GM12878 (cell line): ENCODE data around the gene TRIM63. TPM values are rescaled to one million over a fixed set of nuclear protein-coding genes. Genes with fewer than 3 reads are reported as not detected.

Experiments
- ATAC-seq: fragments of 200-7000 bp; cut with Tn5 transposase; 3 replicates; pipeline ENCODE4 v1.9.1; 2020; ENCODE audit warnings: mild to moderate bottlenecking, moderate library complexity
- BruUV-seq: library from RNA; stranded (reverse); fragments of 400-500 nt; replicated peaks from 2 replicates; lab custom pipeline; 2021; lab: Mats Ljungman, UMichigan
- CTCF ChIA-PET: fragments of 300-600 bp; sonication (Branson Sonifier 250); formaldehyde crosslinking; extraction: SDS; loops from one replicate; lab custom pipeline; 2021; ENCODE audit warnings: inconsistent platforms; lab: Yijun Ruan, JAX
- POLR2A ChIA-PET: fragments of 350-600 bp; formaldehyde crosslinking; extraction: SDS; loops from one replicate; lab custom pipeline; 2021; ENCODE audit warnings: inconsistent platforms; lab: Charles Lee
- RAD21 ChIA-PET: fragments of 300-600 bp; sonication (Branson Sonifier 250); formaldehyde crosslinking; loops from one replicate; lab custom pipeline; 2023; ENCODE audit warnings: antibody characterized with exemption; ENCODE audit not compliant: unreplicated experiment; lab: Charles Lee
- SMC1A ChIA-PET: fragments of 300-600 bp; sonication (Branson Sonifier 250); formaldehyde crosslinking; loops from one replicate; lab custom pipeline; 2023; ENCODE audit not compliant: unreplicated experiment, uncharacterized antibody; lab: Charles Lee
- DNase-seq: peaks from one replicate; pipeline ENCODE4 v3.0.0-alpha.2; 2011; ENCODE audit warnings: low read depth, low spot score
- FAIRE-seq: peaks from 3 replicates; lab custom pipeline; 2011; peaks lifted over from hg19 to GRCh38; lab: Jason Lieb, UNC
- H2AFZ ChIP-seq: 2 replicates; pipeline ENCODE4 v1.6.0; 2011; ENCODE audit warnings: low read depth, low read length, control low read depth; ENCODE audit not compliant: control insufficient read depth
- H3K27ac ChIP-seq: 2 replicates; pipeline ENCODE4 v1.5.1; 2011; ENCODE audit warnings: control low read depth; ENCODE audit not compliant: control insufficient read depth, insufficient read depth
- H3K27me3 ChIP-seq, 2 experiments: replicated peaks in 1 of 2; 2 replicates each; pipeline versions ENCODE4 v1.6.0 to v1.6.1; 2011; ENCODE audit warnings: low read length in 1 of 2; ENCODE audit not compliant: control insufficient read depth in 2 of 2, insufficient read depth in 2 of 2
- H3K36me3 ChIP-seq, 2 experiments: 2 replicates each; pipeline ENCODE4 v1.5.1; 2011; ENCODE audit warnings: low read length in 1 of 2; ENCODE audit not compliant: control insufficient read depth in 2 of 2, insufficient read depth in 2 of 2
- H3K4me1 ChIP-seq: 2 replicates; pipeline ENCODE4 v1.6.1; 2011; ENCODE audit warnings: mild to moderate bottlenecking, low read length, moderate library complexity, mixed read lengths; ENCODE audit not compliant: control insufficient read depth, insufficient read depth
- H3K4me2 ChIP-seq: 2 replicates; pipeline ENCODE4 v1.6.0; 2011; ENCODE audit warnings: control low read depth; ENCODE audit not compliant: control insufficient read depth, insufficient read depth
- H3K4me3 ChIP-seq: fragments of 200-600 bp; sonication (generic); 2 replicates; pipeline ENCODE4 v1.5.1; 2016
- H3K79me2 ChIP-seq: 2 replicates; pipeline ENCODE4 v1.6.0; 2011; ENCODE audit warnings: low read length; ENCODE audit not compliant: control insufficient read depth, insufficient read depth
- H3K9ac ChIP-seq: 2 replicates; pipeline ENCODE4 v1.8.0; 2011; ENCODE audit warnings: low read length, control low read depth, mixed read lengths; ENCODE audit not compliant: control insufficient read depth, insufficient read depth
- H3K9me3 ChIP-seq: replicated peaks from 3 replicates; pipeline ENCODE4 v1.5.1; 2011; ENCODE audit warnings: mild to moderate bottlenecking, low read length; ENCODE audit not compliant: control insufficient read depth, insufficient read depth
- H4K20me1 ChIP-seq: 2 replicates; pipeline ENCODE4 v1.6.0; 2011; ENCODE audit not compliant: control insufficient read depth, insufficient read depth
- CHD4 ChIP-seq: fragments of 200-600 bp; sonication (generic); IDR thresholded peaks from 2 replicates; pipeline ENCODE4 v1.6.1; 2016; ENCODE audit warnings: mild to moderate bottlenecking
- NFXL1 ChIP-seq: fragments of 450-650 bp; IDR thresholded peaks from 2 replicates; pipeline ENCODE4 v1.6.1; 2017; ENCODE audit warnings: antibody characterized with exemption, mild to moderate bottlenecking, borderline replicate concordance
- SPI1 ChIP-seq: IDR thresholded peaks from 2 replicates; pipeline ENCODE4 v1.6.1; 2011; ENCODE audit warnings: low read depth, mild to moderate bottlenecking, low read length, moderate library complexity, borderline replicate concordance; ENCODE audit not compliant: insufficient read depth
- TBL1XR1 ChIP-seq: IDR thresholded peaks from 2 replicates; pipeline ENCODE4 v1.6.1; 2012; ENCODE audit warnings: low read depth, low read length, improper control_type of control experiment
- WGBS: methylation state at CpG from one replicate; pipeline ENCODE4 v1.1.6; 2016; ENCODE audit warnings: low lambda C conversion rate; ENCODE audit not compliant: insufficient replicate concordance, insufficient coverage; ENCODE audit errors: missing lambda C conversion rate; 5-methylcytosine and 5-hydroxymethylcytosine counted together
- in situ Hi-C: fragments of 300-500 bp; cut with MboI; formaldehyde crosslinking; loops from 9 replicates; pipeline ENCODE4 v1.14.3; 2018; ENCODE audit warnings: mixed read lengths
- intact Hi-C: fragments of 100-400 bp; cut with micrococcal nuclease; formaldehyde crosslinking; loops from one replicate; pipeline ENCODE4 v1.14.2; 2022; ENCODE audit not compliant: unreplicated experiment
- polyA plus RNA-seq, 11 experiments: library from polyadenylated mRNA; depleted of rRNA in 4 of 11; unstranded in 6 of 11; stranded (reverse) in 5 of 11; fragments of >200 nt; fragmentation: Nextera tagmentation in 4 of 11; fragmentation: Illumina TruSeq in 1 of 11; extraction: Ambion mirVana in 4 of 11; extraction: Trizol in 1 of 11; gene quantifications; 1 replicate in 1 of 11; 2 replicates in 10 of 11; pipeline versions ENCODE4 v1.2.1 to v1.2.3, GENCODE V29; 2011 to 2016; ENCODE audit warnings: inconsistent platforms in 2 of 11, missing spikeins in 2 of 11, low read depth in 1 of 11
- total RNA-seq, 4 experiments: library from RNA; depleted of rRNA in 3 of 4; stranded (reverse); fragments of >200 nt in 3 of 4; fragmentation: Illumina TruSeq in 1 of 4; extraction: Trizol in 1 of 4; gene quantifications; 2 replicates each; pipeline versions ENCODE4 v1.2.1 to v1.2.3, GENCODE V29; 2013 to 2021

Gene TRIM63
- total and polyA plus RNA-seq, 10 of the 15 experiments (the other 5 are each of a cell fraction or from before 2014, with no cell fraction given): not detected

GRCh38 chr1:26025060-26025459 is 42.4 kb downstream of the TRIM63 start (continued):
- TF ChIP-seq CHD4: no peak

- no peak for ATAC-seq
- WGBS: 35% methylated on average over 5 of the region's 5 CpGs
- FAIRE-seq: no peak
- no peaks in the 10 kb centered on the region; a peak in 3 of 4 replicates for H3K27me3 ChIP-seq
- H3K4me1 ChIP-seq: peaks cover 4% of the 10 kb centered on the region; the same call in 1 of the 2 replicates
- no peak overlapping the region for H3K27ac ChIP-seq
- BruUV-seq: no TSS peak
- no peak overlapping the region for H3K4me2 ChIP-seq
- no peak for DNase-seq
- TF ChIP-seq NFXL1: no peak
- H4K20me1 ChIP-seq: no peaks in the 10 kb centered on the region
- CTCF ChIA-PET: no interaction called here
- H3K9ac ChIP-seq: no peak overlapping the region
- RAD21 ChIA-PET: no interaction called here
- intact Hi-C loops (no loop called here), in situ Hi-C loops (no loop called here)
- no peak overlapping the region for H2AFZ ChIP-seq
- H3K79me2 ChIP-seq: no peaks in the 10 kb centered on the region
- SMC1A ChIA-PET: no interaction called here
- H3K9me3 ChIP-seq: no peaks in the 10 kb centered on the region
- H3K36me3 ChIP-seq: no peaks in the 10 kb centered on the region
- H3K4me3 ChIP-seq: no peak overlapping the region
- POLR2A ChIA-PET: no interaction called here
Observed at GRCh38 chr1:26023826-26024225, 43.6 kb downstream of the TRIM63 start.

GRCh38 chr1:26023009-26023408 is 44.4 kb downstream of the TRIM63 start:
- H3K27ac ChIP-seq: no peak overlapping the region
- H2AFZ ChIP-seq: no peak overlapping the region
- in situ Hi-C loops (no loop called here), intact Hi-C loops (no loop called here)
- ChIA-PET RAD21 (no interaction called here), POLR2A (no interaction called here), CTCF (no interaction called here), SMC1A (no interaction called here)
- no peak overlapping the region for H3K4me3 ChIP-seq
- DNase-seq: no peak
- H3K9ac ChIP-seq: no peak overlapping the region
- H4K20me1 ChIP-seq: no peaks in the 10 kb centered on the region
- no peaks in the 10 kb centered on the region for H3K9me3 ChIP-seq
- no TSS peak for BruUV-seq
- FAIRE-seq: no peak
- H3K4me2 ChIP-seq: no peak overlapping the region
- TF ChIP-seq SPI1 (no peak), TBL1XR1 (no peak)
- no peaks in the 10 kb centered on the region; a peak in 3 of 4 replicates for H3K27me3 ChIP-seq
- H3K4me1 ChIP-seq: peaks cover 4% of the 10 kb centered on the region; the same call in 1 of the 2 replicates
- no peaks in the 10 kb centered on the region for H3K36me3 ChIP-seq
- H3K79me2 ChIP-seq: no peaks in the 10 kb centered on the region
- no peak for ATAC-seq
- 58% methylated on average over 13 of the region's 13 CpGs for WGBS
